Right cardiac atrium (tissue), 5 donors: Measurements from ENCODE around the gene SV2B. TPM values are rescaled to one million over a fixed set of nuclear protein-coding genes. Genes with fewer than 3 reads are reported as not detected.

Source experiments
- ATAC-seq, 2 donors: fragments of 200-7000 bp; cut with Tn5 transposase; one replicate each; pipeline versions ENCODE4 v1.8.0 to v1.9.1; 2020; ENCODE audit warnings: moderate library complexity in 2 of 2, mild to moderate bottlenecking in 1 of 2
- DNase-seq, 3 donors: peaks; one replicate each; pipeline ENCODE4 v3.0.0-alpha.2; 2020
- H3K27ac ChIP-seq: one replicate; pipeline ENCODE4 v1.5.1; 2013; ENCODE audit warnings: mild to moderate bottlenecking, low read length, control low read depth, moderate library complexity
- H3K27me3 ChIP-seq: one replicate; pipeline ENCODE4 v1.6.1; 2013; ENCODE audit not compliant: control insufficient read depth, insufficient read depth
- H3K4me1 ChIP-seq: one replicate; pipeline ENCODE4 v1.6.1; 2013; ENCODE audit warnings: low read length; ENCODE audit not compliant: control insufficient read depth, insufficient read depth
- H3K4me3 ChIP-seq: one replicate; pipeline ENCODE4 v1.5.1; 2013; ENCODE audit warnings: low read length, control low read depth
- H3K9me3 ChIP-seq: one replicate; pipeline ENCODE4 v1.6.1; 2013; ENCODE audit warnings: low read length; ENCODE audit not compliant: control insufficient read depth
- WGBS: extraction: QIAGEN DNeasy Blood & Tissue Kit; methylation state at CpG from one replicate; pipeline ENCODE4 v1.1.7; 2013; 5-methylcytosine and 5-hydroxymethylcytosine counted together
- intact Hi-C, 4 donors: fragments of 100-400 bp; cut with DNase I; formaldehyde crosslinking; loops; one replicate each; pipeline versions ENCODE4 v1.11.0 to v1.14.0; 2022 to 2023
- polyA plus RNA-seq: library from polyadenylated mRNA; stranded (reverse); fragments of 200-250 nt; gene quantifications from one replicate; pipeline ENCODE4 v1.2.3, GENCODE V29; 2013
- total RNA-seq, 4 donors: library from RNA; stranded (reverse); fragmentation: NEBNext Ultra II Directional; extraction: Animal tissue kit (Norgen Biotek cat#: 25700); gene quantifications; one replicate each; pipeline ENCODE4 v1.2.1, GENCODE V29; 2021
- donor health status: healthy with polysubstance abuse.
- donor health status: DM: no; HTN: yes; CAD: no.
- donor health status: DM: no; HTN: no; CAD: no.
- donor health status: DM: no; HTN: yes; CAD: no; lungs with severe emphysema.
- donor health status: DM: yes; HTN: yes; CAD: no.

SV2B gene
- total and polyA plus RNA-seq, 5 donors = 0.34 to 1.7 (median 1.3) TPM

DNA sequence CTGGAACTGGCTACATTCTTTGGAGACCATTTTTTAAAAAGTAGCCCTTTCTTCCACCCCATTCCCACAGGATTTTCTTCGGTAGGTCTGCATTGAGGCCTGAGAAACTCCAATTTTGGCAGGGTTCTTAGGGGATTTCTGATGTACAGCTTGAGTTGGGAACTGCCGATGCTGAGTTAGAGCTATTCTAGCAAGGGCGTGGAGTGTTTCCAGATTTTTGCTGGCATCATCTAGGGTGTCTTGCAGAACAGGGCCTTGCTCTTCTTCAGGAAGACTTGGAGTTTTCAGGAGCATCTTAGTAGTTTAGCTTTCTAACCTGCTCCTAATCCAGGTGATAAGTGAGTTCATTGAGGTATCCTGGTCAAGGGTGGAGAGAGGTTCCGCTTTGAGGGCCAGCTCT is 41.0 kb downstream of the SV2B start:
- intact Hi-C loops = loop anchor here in 1 of 4 donors (10.0 kb wide), 1 partner anchor 54 kb away; no protein-coding TSS in a partner anchor
- no peak overlapping the region for H3K4me3 ChIP-seq
- no peaks in the 10 kb centered on the region for H3K27me3 ChIP-seq
- no peak overlapping the region for H3K27ac ChIP-seq
- DNase-seq = peak in 1 of 3 donors; percentile 52
- peaks cover 2% of the 10 kb centered on the region for H3K9me3 ChIP-seq
- WGBS = 58% methylated on average over 4 of the region's 4 CpGs
- no peaks in the 10 kb centered on the region for H3K4me1 ChIP-seq
- no peak for ATAC-seq

DNA sequence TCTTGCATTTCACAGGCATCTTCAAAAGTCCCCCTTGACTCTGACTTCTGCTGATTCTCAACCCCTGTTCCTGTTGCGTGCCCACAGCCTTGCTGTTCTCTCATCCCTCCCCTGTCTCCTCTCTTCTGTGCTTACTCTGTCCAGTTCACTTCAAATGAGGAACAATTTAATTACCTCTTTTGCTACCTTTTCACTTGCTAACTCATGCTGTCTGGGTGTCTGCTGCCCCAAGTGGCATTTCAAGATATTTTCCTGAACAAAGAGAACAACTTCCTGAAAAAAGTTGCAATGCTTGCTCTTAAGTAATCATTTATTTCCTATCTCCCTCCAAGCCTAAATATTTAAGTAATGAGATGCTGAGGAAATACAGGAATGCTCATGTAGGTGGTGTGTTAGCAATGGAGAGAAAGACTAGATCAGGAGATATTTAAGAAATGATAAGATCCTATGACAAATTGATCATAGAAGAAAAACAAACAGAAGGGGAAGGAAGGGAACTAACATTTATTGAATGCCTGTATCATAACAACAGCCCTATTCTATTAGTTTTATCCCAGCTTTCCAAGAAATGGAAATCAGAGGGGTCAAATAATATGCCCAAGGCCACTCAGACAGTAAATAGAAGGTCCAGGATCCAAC is 42.2 kb downstream of the SV2B start:
- Histone ChIP-seq H3K27ac (no peak overlapping the region), H3K27me3 (no peaks in the 10 kb centered on the region), H3K9me3 (peaks cover 2% of the 10 kb centered on the region), H3K4me3 (no peak overlapping the region), H3K4me1 (no peaks in the 10 kb centered on the region)
- no peak for ATAC-seq
- 69% methylated on average over 1 of the region's 1 CpG for WGBS
- intact Hi-C loops = loop anchor here in 1 of 4 donors (10.0 kb wide), 1 partner anchor 53 kb away; no protein-coding TSS in a partner anchor
- DNase-seq = no peak

DNA sequence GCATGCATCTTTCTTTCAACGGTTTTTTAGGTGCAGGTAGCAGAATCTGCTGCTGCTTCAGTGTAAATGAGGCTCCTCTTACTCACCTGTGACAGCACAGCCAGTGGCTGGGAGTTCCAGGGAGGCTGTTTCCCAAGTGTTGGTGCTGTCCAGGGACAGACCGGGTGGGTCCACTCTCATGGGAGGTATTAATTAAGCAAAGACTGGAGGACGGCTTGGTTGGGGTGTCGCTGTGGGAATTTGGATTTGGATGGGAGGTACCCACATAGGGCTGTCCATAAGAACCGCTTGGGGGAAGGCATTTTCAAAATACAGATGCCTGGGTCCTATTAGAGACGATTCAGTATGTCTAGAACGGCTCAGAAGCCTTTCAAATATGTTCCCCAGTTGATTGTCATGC is 42.9 kb downstream of the SV2B start:
- no peaks in the 10 kb centered on the region for H3K27me3 ChIP-seq
- H3K4me3 ChIP-seq = no peak overlapping the region
- 78% methylated on average over 7 of the region's 7 CpGs for WGBS
- H3K4me1 ChIP-seq = no peaks in the 10 kb centered on the region
- no peak for DNase-seq
- no peak for ATAC-seq
- intact Hi-C loops = loop anchor here in 1 of 4 donors (10.0 kb wide), 1 partner anchor 52 kb away; no protein-coding TSS in a partner anchor
- H3K27ac ChIP-seq = no peak overlapping the region
- H3K9me3 ChIP-seq = peaks cover 2% of the 10 kb centered on the region

DNA sequence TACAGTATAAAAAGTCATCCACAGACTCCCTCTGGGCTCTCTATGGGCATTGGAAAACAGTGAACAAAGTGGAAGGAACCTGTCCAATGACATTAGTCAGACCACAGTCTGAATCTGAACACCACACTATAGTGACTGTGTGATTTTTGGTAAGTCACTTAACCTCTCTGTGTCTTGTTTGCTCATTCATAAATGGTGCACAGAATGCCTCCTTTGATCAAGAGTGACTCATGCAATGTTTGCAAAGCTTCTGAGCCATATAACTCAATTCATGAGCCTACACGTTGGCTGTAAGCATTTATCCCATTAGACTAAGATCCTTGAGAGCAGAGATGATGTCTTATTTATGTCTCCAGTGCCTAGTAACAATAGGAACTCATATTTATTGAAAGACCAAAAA is 46.7 kb downstream of the SV2B start:
- ATAC-seq = no peak
- no peaks in the 10 kb centered on the region for H3K27me3 ChIP-seq
- DNase-seq = no peak
- no peaks in the 10 kb centered on the region for H3K4me1 ChIP-seq
- 77% methylated on average over 1 of the region's 1 CpG for WGBS
- H3K27ac ChIP-seq = no peak overlapping the region
- no peaks in the 10 kb centered on the region for H3K9me3 ChIP-seq
- no peak overlapping the region for H3K4me3 ChIP-seq
- intact Hi-C loops = loop anchor here in 1 of 4 donors (10.0 kb wide), 1 partner anchor 48 kb away; no protein-coding TSS in a partner anchor

DNA sequence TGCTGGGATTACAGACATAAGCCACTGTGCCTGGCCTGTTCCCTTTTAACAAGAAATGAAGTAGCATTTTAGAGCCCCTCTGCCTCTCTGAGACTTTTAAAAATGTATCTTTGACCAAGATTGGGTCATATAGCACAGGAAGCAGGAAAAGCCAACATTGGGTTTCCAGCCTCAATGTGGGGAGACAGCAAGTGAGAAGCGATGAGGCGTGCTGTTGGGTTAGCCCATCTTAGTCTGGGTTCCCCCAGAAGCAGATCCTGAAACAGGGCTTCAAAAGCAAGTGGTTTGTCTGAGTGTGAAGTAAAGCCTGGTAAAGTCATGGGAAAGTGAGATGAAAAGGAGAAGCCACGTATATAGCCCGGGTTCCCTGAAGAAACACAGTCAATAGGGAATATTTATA is 48.2 kb downstream of the SV2B start:
- Histone ChIP-seq H3K27me3 (no peaks in the 10 kb centered on the region), H3K4me1 (no peaks in the 10 kb centered on the region), H3K4me3 (no peak overlapping the region), H3K27ac (no peak overlapping the region), H3K9me3 (no peaks in the 10 kb centered on the region)
- intact Hi-C loops = loop anchor here in 1 of 4 donors (10.0 kb wide), 1 partner anchor 47 kb away; no protein-coding TSS in a partner anchor
- ATAC-seq (no peak), DNase-seq (no peak)
- 95% methylated on average over 4 of the region's 4 CpGs for WGBS

DNA sequence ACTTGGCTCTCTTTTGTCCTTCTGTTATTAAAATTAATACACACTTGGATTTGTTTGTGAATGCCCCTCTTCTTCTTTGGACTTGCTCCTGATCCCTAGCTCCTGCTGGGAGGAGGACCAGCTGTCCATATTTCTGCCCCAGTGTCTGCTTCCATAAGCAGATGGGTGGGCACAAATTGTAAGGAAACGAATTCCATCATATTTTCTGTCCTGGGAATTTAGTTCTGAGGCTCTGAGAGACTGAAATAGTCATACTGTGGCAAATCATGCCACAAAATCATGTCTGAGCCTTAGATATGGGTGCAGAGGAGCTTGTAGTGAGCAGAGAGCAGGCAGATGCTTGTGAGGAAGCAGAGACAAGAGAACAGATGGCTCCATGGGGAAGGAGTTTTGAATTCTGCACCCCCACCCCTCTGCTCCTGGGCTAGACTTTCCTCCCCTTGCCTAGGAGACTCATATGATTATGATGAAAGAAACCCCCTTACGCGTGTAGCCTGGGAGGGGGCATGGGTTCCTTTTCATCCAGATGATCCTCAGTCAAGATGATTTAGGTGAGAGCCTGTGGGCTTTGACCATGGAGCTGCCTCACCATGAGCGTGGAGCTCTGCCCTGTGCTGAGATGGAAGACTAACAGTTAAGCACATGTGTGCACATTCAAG is 50.6 kb downstream of the SV2B start:
- H3K27ac ChIP-seq = no peak overlapping the region
- intact Hi-C loops = no loop called here
- H3K4me1 ChIP-seq = no peaks in the 10 kb centered on the region
- no peaks in the 10 kb centered on the region for H3K9me3 ChIP-seq
- 69% methylated on average over 4 of the region's 4 CpGs for WGBS
- no peaks in the 10 kb centered on the region for H3K27me3 ChIP-seq
- H3K4me3 ChIP-seq = no peak overlapping the region
- ATAC-seq (no peak), DNase-seq (no peak)

DNA sequence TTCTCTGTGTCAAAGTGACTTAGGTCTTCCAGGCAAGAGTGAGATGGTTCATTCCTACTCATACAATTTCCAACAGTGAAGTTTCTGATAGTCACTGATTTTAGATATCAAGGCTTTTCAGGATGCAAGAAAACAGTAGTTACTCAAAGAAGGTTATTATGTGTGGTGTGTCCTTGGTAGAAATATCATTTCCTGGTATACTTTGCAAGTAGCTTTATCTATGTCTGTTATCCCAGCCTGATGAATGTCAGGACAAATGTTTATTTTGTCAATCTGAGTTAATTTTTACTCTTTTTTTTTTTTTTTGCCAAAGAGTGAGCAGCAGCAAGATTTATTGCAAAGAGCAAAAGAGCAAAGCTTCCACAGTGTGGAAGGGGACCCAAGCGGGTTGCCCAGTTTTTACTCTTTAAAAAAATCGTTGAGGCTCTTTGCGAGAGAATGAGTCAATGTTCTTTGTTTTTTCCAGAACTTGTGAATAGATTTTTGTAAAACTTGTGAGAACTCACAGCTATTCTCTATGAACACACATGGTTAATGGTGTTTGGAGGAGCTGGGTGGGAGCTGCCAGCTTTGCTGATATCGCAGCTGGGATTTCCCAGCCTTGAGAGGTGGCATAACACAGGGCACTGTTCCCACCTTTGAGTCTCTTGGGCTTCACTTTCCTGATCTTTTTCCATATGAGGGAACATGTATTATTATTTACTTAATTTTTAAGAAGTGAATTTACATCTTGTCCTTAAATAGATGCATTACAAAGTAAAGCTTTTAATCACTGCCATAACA is 51.9 kb downstream of the SV2B start:
- H3K4me3 ChIP-seq = no peak overlapping the region
- DNase-seq (no peak), ATAC-seq (no peak)
- intact Hi-C loops = no loop called here
- 70% methylated on average over 4 of the region's 4 CpGs for WGBS
- no peaks in the 10 kb centered on the region for H3K9me3 ChIP-seq
- H3K27ac ChIP-seq = no peak overlapping the region
- H3K4me1 ChIP-seq = no peaks in the 10 kb centered on the region
- no peaks in the 10 kb centered on the region for H3K27me3 ChIP-seq

DNA sequence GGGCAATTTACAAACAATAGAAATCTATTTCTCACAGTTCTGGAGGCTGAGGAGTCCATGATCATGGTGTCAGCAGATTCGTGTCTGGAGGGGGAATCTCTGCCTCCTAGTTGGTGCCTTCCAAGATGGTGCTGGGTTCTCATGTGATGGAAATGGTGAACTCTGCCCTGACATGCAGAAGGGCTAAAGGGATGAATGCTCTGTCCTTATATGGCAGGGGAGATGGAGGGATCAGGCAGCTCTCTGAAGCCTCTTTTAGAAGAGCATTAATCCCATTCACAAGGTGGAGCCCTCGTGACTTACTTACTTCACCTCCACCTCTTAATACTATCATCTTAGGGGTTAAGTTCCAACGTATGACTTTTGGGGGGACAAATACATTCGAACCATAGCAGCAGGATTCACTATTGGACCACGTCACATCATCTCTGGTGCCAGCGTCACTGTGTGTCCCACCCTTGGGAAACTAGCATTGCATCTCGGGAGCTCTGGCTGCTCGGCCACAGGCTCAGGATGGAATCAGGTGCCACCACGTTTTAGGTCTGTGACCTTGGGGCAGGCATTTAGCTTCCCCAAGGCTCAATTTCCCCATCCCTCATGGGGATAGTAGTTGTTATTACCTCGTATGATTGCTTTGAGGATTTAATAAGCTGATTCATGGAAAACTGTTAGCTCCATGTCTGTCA is 53.0 kb downstream of the SV2B start:
- Histone ChIP-seq H3K4me3 (no peak overlapping the region), H3K9me3 (no peaks in the 10 kb centered on the region), H3K4me1 (no peaks in the 10 kb centered on the region), H3K27ac (no peak overlapping the region), H3K27me3 (no peaks in the 10 kb centered on the region)
- ATAC-seq (no peak), DNase-seq (no peak)
- intact Hi-C loops = no loop called here
- 77% methylated on average over 10 of the region's 10 CpGs for WGBS

DNA sequence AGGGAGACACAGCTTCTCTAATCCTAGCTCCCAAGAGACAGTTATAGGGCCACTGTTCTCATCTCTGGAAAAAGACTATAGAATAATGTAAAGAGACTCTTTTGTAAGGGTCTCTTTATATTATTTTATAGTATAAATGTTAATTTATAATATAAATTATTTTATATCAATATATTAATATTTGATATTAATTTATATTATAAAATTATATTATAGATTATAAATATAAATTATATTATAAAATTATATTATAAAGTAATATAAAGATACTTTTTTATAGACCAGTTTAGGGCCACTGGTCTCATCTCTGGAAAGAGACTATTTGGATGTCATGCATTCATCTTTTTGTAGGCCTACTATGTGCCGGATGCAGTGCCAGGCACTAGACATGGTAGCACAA is 53.9 kb downstream of the SV2B start:
- Histone ChIP-seq H3K4me1 (no peaks in the 10 kb centered on the region), H3K27ac (no peak overlapping the region), H3K27me3 (no peaks in the 10 kb centered on the region), H3K9me3 (no peaks in the 10 kb centered on the region), H3K4me3 (no peak overlapping the region)
- 63% methylated on average over 1 of the region's 1 CpG for WGBS
- intact Hi-C loops = no loop called here
- DNase-seq (no peak), ATAC-seq (no peak)

DNA sequence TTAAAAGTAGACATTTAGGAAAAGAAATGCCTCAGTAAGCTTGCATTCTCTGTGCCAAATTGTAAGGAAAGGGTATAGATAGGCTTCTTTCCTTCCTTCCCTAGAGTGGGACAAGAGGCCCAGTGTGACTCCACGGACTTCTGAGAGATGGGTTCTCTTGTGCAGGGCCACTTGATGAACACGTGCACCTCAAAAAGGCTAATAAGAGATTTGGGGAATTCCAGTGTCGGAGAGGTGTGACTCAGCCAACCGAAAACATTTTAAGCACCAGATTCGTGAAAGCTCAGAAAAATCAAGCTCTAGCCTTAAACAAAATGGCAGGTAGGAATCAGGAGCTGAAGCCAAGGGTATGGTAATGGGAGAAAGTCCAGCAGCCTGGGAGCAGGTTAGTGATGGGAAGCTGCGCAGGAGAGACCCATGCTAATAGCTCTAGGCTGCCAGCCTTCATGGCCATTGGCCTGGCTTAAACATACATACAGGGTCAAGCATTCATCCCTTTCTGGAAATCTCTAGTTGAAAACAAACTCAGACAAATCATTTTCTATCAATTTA is 56.2 kb downstream of the SV2B start:
- Histone ChIP-seq H3K27ac (no peak overlapping the region), H3K9me3 (no peaks in the 10 kb centered on the region), H3K27me3 (no peaks in the 10 kb centered on the region), H3K4me1 (no peaks in the 10 kb centered on the region), H3K4me3 (no peak overlapping the region)
- intact Hi-C loops = no loop called here
- ATAC-seq (no peak), DNase-seq (no peak)
- 86% methylated on average over 6 of the region's 6 CpGs for WGBS
